HepG2 (cell line): ENCODE results near the gene CENPE. TPM values are rescaled to one million over a fixed set of nuclear protein-coding genes. Genes with fewer than 3 reads are reported as not detected.

ENCODE experiments used
- ATAC-seq: fragments of 200-7000 bp; cut with Tn5 transposase; 3 replicates; pipeline ENCODE4 v1.9.1; 2020; ENCODE audit warnings: mild to moderate bottlenecking, moderate library complexity
- BruUV-seq: library from RNA; stranded (reverse); fragments of 400-500 nt; replicated peaks from 2 replicates; lab custom pipeline; 2021; lab: Mats Ljungman, UMichigan
- CTCF ChIA-PET: fragments of 300-600 bp; formaldehyde crosslinking; extraction: SDS; loops from one replicate; lab custom pipeline; 2021; ENCODE audit warnings: low total read pairs, inconsistent platforms, low intra/inter-chr PET ratio; lab: Yijun Ruan, JAX
- POLR2A ChIA-PET: fragments of 350-600 bp; sonication (Branson Sonifier 250); formaldehyde crosslinking; loops from one replicate; lab custom pipeline; 2020; ENCODE audit warnings: antibody characterized with exemption, inconsistent platforms; lab: Yijun Ruan, JAX
- DNase-seq: peaks from one replicate; pipeline ENCODE4 v3.0.0-alpha.2; 2015; ENCODE audit warnings: low spot score
- FAIRE-seq: peaks from 3 replicates; lab custom pipeline; 2011; peaks lifted over from hg19 to GRCh38; lab: Jason Lieb, UNC
- H2AFZ ChIP-seq: one replicate; pipeline ENCODE4 v1.6.1; 2011; ENCODE audit warnings: low read length, inconsistent platforms
- H3K27ac ChIP-seq: fragments of 300-600 bp; 3 replicates; pipeline ENCODE4 v1.8.0; 2011; ENCODE audit warnings: mixed run types, mild to moderate bottlenecking, mixed read lengths, low read length, inconsistent platforms; ENCODE audit not compliant: insufficient read depth; ENCODE audit errors: extremely low read length
- H3K27me3 ChIP-seq, 2 experiments: fragments of 200-600 bp in 1 of 2; 2 replicates in 1 of 2; 3 replicates in 1 of 2; pipeline versions ENCODE4 v1.6.0 to v1.8.0; 2011; ENCODE audit warnings: low read length in 2 of 2, mild to moderate bottlenecking in 2 of 2, moderate library complexity in 2 of 2, inconsistent platforms in 1 of 2; ENCODE audit not compliant: insufficient read depth in 2 of 2, control insufficient read depth in 1 of 2
- H3K36me3 ChIP-seq, 2 experiments: fragments of 200-600 bp in 1 of 2; replicated peaks in 1 of 2; 2 replicates in 1 of 2; 3 replicates in 1 of 2; pipeline versions ENCODE4 v1.5.1 to v1.8.0; 2011; ENCODE audit warnings: low read length in 2 of 2, inconsistent platforms in 1 of 2; ENCODE audit not compliant: insufficient read depth in 2 of 2, control insufficient read depth in 1 of 2
- H3K4me1 ChIP-seq: 2 replicates; pipeline ENCODE4 v1.5.1; 2012; ENCODE audit warnings: low read length, inconsistent platforms; ENCODE audit not compliant: insufficient read depth
- H3K4me2 ChIP-seq: 2 replicates; pipeline ENCODE4 v1.6.0; 2011; ENCODE audit warnings: low read depth, low read length, inconsistent platforms
- H3K4me3 ChIP-seq, 3 experiments: fragments of 200-600 bp in 1 of 3; sonication (generic), shearing (Covaris generic) in 1 of 3; replicated peaks in 1 of 3; 2 replicates each; pipeline ENCODE4 v1.5.1; 2011 to 2016; ENCODE audit warnings: low read length in 3 of 3, inconsistent platforms in 2 of 3, low read depth in 2 of 3, mild to moderate bottlenecking in 2 of 3, control low read depth in 1 of 3, mixed read lengths in 1 of 3; ENCODE audit not compliant: insufficient read depth in 1 of 3
- H3K79me2 ChIP-seq: one replicate; pipeline ENCODE4 v1.6.1; 2011; ENCODE audit warnings: low read length, inconsistent platforms; ENCODE audit not compliant: insufficient read depth
- H3K9ac ChIP-seq: 2 replicates; pipeline ENCODE4 v1.6.0; 2011; ENCODE audit warnings: mild to moderate bottlenecking, low read depth, low read length, inconsistent platforms; ENCODE audit not compliant: insufficient read depth
- H3K9me3 ChIP-seq: 2 replicates; pipeline ENCODE4 v1.5.1; 2012; ENCODE audit warnings: mild to moderate bottlenecking, low read length
- H4K20me1 ChIP-seq: 2 replicates; pipeline ENCODE4 v1.6.0; 2011; ENCODE audit warnings: inconsistent platforms, mild to moderate bottlenecking, low read length, moderate library complexity; ENCODE audit not compliant: insufficient read depth
- KLF15 ChIP-seq: sonication (generic); formaldehyde crosslinking; IDR thresholded peaks from 2 replicates; pipeline ENCODE4 v1.8.1; 2023; ENCODE audit warnings: borderline replicate concordance, mild to moderate bottlenecking, inconsistent platforms, missing genetic modification reagents, mixed read lengths
- MAFK ChIP-seq, 2 experiments: IDR thresholded peaks in 1 of 2; conservative IDR thresholded peaks in 1 of 2; 2 replicates each; pipeline ENCODE4 v1.6.1; 2011; ENCODE audit warnings: improper control_type of control experiment in 2 of 2, low read length in 2 of 2
- NR2F6 ChIP-seq, 2 experiments: IDR thresholded peaks; 2 replicates each; pipeline ENCODE4 v1.6.1; 2016; ENCODE audit warnings: antibody characterized with exemption in 1 of 2, mild to moderate bottlenecking in 1 of 2
- TRIM24 ChIP-seq: sonication (generic); formaldehyde crosslinking; IDR thresholded peaks from 2 replicates; pipeline ENCODE4 v1.8.0; 2022; ENCODE audit warnings: mild to moderate bottlenecking, missing genetic modification reagents
- ZKSCAN8 ChIP-seq: IDR thresholded peaks from 2 replicates; pipeline ENCODE4 v1.6.1; 2016; ENCODE audit warnings: borderline replicate concordance, missing genetic modification reagents, missing compliant biosample characterization
- WGBS: methylation state at CpG from one replicate; pipeline ENCODE4 v1.1.6; 2017; ENCODE audit warnings: low lambda C conversion rate; 5-methylcytosine and 5-hydroxymethylcytosine counted together
- in situ Hi-C: cut with HindIII; loops from 2 replicates; pipeline ENCODE4 v1.10.0; 2017; ENCODE audit warnings: low pct_unique_long_range_greater_than_20kb; ENCODE audit not compliant: extremely low pct_ligation_motif_present
- intact Hi-C: fragments of 100-400 bp; cut with micrococcal nuclease; formaldehyde crosslinking; loops from one replicate; pipeline ENCODE4 v1.10.0; 2022; ENCODE audit not compliant: unreplicated experiment
- polyA plus RNA-seq, 8 experiments: library from polyadenylated mRNA; depleted of rRNA in 3 of 8; stranded (reverse) in 7 of 8; unstranded in 1 of 8; fragments of >200 nt; fragmentation: Illumina TruSeq in 4 of 8; extraction: Trizol in 4 of 8; gene quantifications; 2 replicates each; pipeline versions ENCODE4 v1.2.1 to v1.2.3, GENCODE V29; 2011 to 2016; ENCODE audit warnings: low read depth in 4 of 8, missing spikeins in 1 of 8, mixed read lengths in 1 of 8; ENCODE audit not compliant: insufficient read depth in 1 of 8
- total RNA-seq, 5 experiments: library from RNA; depleted of rRNA; stranded (reverse); fragments of >200 nt; fragmentation: Illumina TruSeq; extraction: Trizol; gene quantifications; 2 replicates each; pipeline ENCODE4 v1.2.3, GENCODE V29; 2016; ENCODE audit warnings: low read depth in 1 of 5
- TF ChIP-seq, protein P1 (sequence below): IDR thresholded peaks from 2 replicates; pipeline ENCODE4 v1.6.1; 2012; ENCODE audit warnings: low read depth, low read length, improper control_type of control experiment
- TF ChIP-seq, protein P2 (sequence below): sonication (generic); formaldehyde crosslinking; IDR thresholded peaks from 2 replicates; pipeline ENCODE4 v1.4.0; 2020; ENCODE audit warnings: missing genetic modification reagents, mild to moderate bottlenecking, borderline replicate concordance

The CENPE gene
- total and polyA plus RNA-seq, 2 of the 13 experiments (the other 11 are each of a cell fraction or from before 2014, with no cell fraction given): 2.1 to 19.8 TPM

DNA sequence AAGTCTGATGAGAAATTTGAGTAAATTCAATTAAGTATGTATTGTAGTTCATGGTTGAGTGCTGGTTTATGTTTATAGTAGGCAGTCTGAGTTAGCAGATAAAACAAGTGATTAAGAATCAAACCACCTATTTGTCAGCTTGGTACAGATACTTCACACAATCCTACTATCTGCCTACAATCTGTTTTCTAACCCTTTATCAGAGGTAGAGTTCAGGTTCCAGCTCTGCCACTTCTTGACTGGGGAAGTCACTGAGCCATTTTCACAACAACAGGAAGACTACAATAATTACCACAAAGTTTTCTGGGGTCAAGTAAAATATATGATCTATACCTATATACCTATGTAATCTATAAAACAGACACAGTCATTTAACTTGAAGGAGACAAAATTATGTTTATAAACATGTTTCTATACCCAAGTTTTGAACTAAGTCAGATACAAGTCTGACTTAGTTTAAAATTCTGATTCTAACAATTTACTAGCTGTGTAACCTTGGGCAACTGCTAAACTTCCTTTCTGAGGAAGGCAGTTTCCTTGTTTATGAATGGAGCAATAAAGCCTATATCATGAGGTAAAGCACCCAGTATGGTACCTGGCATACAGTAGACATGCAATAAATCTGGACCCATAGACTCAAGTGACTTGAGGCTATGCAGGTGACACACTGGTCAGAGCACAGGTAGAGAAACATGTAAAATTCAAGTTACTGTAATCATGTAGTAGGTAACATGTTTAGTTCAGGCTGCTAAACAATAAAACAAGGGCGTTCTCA lies 61.3 kb downstream of the CENPE start (continued):
- TF ChIP-seq NR2F6 (IDR thresholded peaks at IDR 0.05) (no peak), NR2F6 (CRISPR knock-in tag; IDR thresholded peaks at IDR 0.05) (no peak), ZKSCAN8 (CRISPR knock-in tag) (no peak), TRIM24 (CRISPR knock-in tag) (no peak)
- TF ChIP-seq, protein P1, sequence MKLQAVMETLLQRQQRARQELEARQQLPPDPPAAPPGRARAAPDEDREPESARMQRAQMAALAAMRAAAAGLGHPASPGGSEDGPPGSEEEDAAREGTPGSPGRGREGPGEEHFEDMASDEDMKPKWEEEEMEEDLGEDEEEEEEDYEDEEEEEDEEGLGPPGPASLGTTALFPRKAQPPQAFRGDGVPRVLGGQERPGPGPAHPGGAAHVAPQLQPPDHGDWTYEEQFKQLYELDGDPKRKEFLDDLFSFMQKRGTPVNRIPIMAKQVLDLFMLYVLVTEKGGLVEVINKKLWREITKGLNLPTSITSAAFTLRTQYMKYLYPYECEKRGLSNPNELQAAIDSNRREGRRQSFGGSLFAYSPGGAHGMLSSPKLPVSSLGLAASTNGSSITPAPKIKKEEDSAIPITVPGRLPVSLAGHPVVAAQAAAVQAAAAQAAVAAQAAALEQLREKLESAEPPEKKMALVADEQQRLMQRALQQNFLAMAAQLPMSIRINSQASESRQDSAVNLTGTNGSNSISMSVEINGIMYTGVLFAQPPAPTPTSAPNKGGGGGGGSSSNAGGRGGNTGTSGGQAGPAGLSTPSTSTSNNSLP: no peak

DNA sequence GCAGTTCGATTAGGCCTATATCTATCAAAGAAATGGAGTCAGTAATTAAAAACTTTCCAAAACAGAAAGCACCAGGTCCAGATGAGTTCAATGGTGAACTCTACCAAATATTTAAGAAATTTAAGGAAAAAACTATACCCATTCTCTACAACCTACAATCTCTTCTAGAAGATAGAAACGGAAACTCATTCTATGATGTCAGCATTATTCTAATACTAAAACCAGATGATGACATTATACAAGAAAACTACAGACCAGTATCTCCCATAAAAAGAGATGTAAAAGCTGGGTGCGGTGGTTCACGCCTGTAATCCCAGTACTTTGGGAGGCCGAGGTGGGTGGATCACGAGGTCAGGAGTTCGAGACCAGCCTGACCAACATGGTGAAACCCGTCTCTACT lies 69.0 kb downstream of the CENPE start:
- 94% methylated on average over 8 of the region's 8 CpGs for WGBS

More for the DNA sequence above, 69.0 kb downstream of the CENPE start:
- Histone ChIP-seq H3K27ac (no peak overlapping the region), H3K4me1 (no peaks in the 10 kb centered on the region), H3K79me2 (no peaks in the 10 kb centered on the region), H3K9ac (no peak overlapping the region), H3K9me3 (no peaks in the 10 kb centered on the region), H4K20me1 (no peaks in the 10 kb centered on the region), H3K27me3 (no peaks in the 10 kb centered on the region; a peak in 1 of 5 replicates), H3K4me3 (no peak overlapping the region), H2AFZ (no peak overlapping the region), H3K36me3 (peaks cover 2 to 18% of the 10 kb centered on the region in 2 experiments; a peak in 3 of 5 replicates), H3K4me2 (no peak overlapping the region)
- FAIRE-seq: no peak
- POLR2A ChIA-PET: no interaction called here
- CTCF ChIA-PET: no interaction called here
- TF ChIP-seq KLF15 (CRISPR knock-in tag) (no peak), MAFK (conservative IDR thresholded peaks at IDR 0.05 in 1 of 2, IDR thresholded peaks at IDR 0.05 in 1 of 2; ENCODE audit: low read length in 2 of 2) (peak; percentile 30 to 54; a peak in 3 of 4 replicates)
- TF ChIP-seq, protein P2, sequence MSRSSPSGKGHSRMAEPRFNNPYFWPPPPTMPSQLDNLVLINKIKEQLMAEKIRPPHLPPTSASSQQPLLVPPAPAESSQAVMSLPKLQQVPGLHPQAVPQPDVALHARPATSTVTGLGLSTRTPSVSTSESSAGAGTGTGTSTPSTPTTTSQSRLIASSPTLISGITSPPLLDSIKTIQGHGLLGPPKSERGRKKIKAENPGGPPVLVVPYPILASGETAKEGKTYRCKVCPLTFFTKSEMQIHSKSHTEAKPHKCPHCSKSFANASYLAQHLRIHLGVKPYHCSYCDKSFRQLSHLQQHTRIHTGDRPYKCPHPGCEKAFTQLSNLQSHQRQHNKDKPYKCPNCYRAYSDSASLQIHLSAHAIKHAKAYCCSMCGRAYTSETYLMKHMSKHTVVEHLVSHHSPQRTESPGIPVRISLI (CRISPR knock-in tag): no peak
- no peak for DNase-seq
- in situ Hi-C loops (no loop called here), intact Hi-C loops (no loop called here)
- no TSS peak for BruUV-seq
- no peak for ATAC-seq
